NT2/D1 (cell line): ENCODE data around the gene FAM13B.

Experiments
- DNase-seq: peaks from one replicate; pipeline ENCODE4 v3.0.0-alpha.2; 2011; ENCODE audit warnings: low read depth, low spot score
- H3K27me3 ChIP-seq: 2 replicates; pipeline ENCODE4 v1.6.0; 2011; ENCODE audit warnings: mild to moderate bottlenecking; ENCODE audit not compliant: insufficient read length, insufficient read depth
- H3K36me3 ChIP-seq: 2 replicates; pipeline ENCODE4 v1.6.1; 2011; ENCODE audit warnings: mild to moderate bottlenecking, low read length, mixed read lengths; ENCODE audit not compliant: insufficient read depth, insufficient read length
- H3K4me1 ChIP-seq: 2 replicates; pipeline ENCODE4 v1.5.1; 2011; ENCODE audit not compliant: insufficient read depth, insufficient read length
- H3K4me3 ChIP-seq: 2 replicates; pipeline ENCODE4 v1.5.1; 2011; ENCODE audit warnings: low read depth; ENCODE audit not compliant: insufficient read length
- H3K9ac ChIP-seq: 2 replicates; pipeline ENCODE4 v1.6.0; 2011; ENCODE audit warnings: low read depth; ENCODE audit not compliant: insufficient read length
- H3K9me3 ChIP-seq: 2 replicates; pipeline ENCODE4 v1.5.1; 2011; ENCODE audit warnings: mild to moderate bottlenecking, low read length; ENCODE audit not compliant: insufficient read depth
- SUZ12 ChIP-seq: IDR thresholded peaks from 2 replicates; pipeline ENCODE4 v1.6.1; 2011; ENCODE audit not compliant: insufficient read length, insufficient read depth; ENCODE audit errors: extremely low read depth
- YY1 ChIP-seq: IDR thresholded peaks from 2 replicates; pipeline ENCODE4 v1.6.1; 2011; ENCODE audit not compliant: insufficient read length, insufficient read depth
- ZNF274 ChIP-seq: IDR thresholded peaks from 2 replicates; pipeline ENCODE4 v1.6.1; 2011; ENCODE audit warnings: mild to moderate bottlenecking, low read depth, low read length

Gene FAM13B

GRCh38 chr5:137921931-137922330, 110.9 kb downstream of the FAM13B start:
- H3K4me1 ChIP-seq = no peaks in the 10 kb centered on the region
- DNase-seq = no peak

GRCh38 chr5:137916923-137917322, 116.0 kb downstream of the FAM13B start:
- Histone ChIP-seq H3K9ac (no peak overlapping the region), H3K27me3 (no peaks in the 10 kb centered on the region), H3K36me3 (no peaks in the 10 kb centered on the region), H3K9me3 (0 out of 2 replicates have a peak, but pooled peaks cover 8% of the 10 kb centered on the region), H3K4me3 (no peak overlapping the region), H3K4me1 (no peaks in the 10 kb centered on the region)
- TF ChIP-seq ZNF274 = no peak
- no peak for TF ChIP-seq SUZ12
- no peak for TF ChIP-seq YY1
- DNase-seq = no peak

More at GRCh38 chr5:137921931-137922330, 110.9 kb downstream of the FAM13B start:
- H3K4me3 ChIP-seq = no peak overlapping the region
- no peaks in the 10 kb centered on the region for H3K36me3 ChIP-seq
- no peak overlapping the region for H3K9ac ChIP-seq
- H3K27me3 ChIP-seq = no peaks in the 10 kb centered on the region
- H3K9me3 ChIP-seq = no peaks in the 10 kb centered on the region
- TF ChIP-seq YY1 (no peak), SUZ12 (no peak), ZNF274 (no peak)

- H3K4me3 ChIP-seq = no peak overlapping the region
- no peak overlapping the region for H3K9ac ChIP-seq
- TF ChIP-seq YY1 (no peak), SUZ12 (no peak), ZNF274 (no peak)
- no peaks in the 10 kb centered on the region for H3K4me1 ChIP-seq
- H3K27me3 ChIP-seq = no peaks in the 10 kb centered on the region
- H3K36me3 ChIP-seq = no peaks in the 10 kb centered on the region
- DNase-seq = no peak
- 0 out of 2 replicates have a peak, but pooled peaks cover 8% of the 10 kb centered on the region for H3K9me3 ChIP-seq
These were observed 118.1 kb downstream of the FAM13B start for GRCh38 chr5:137914758-137915157.

GRCh38 chr5:137902408-137903133, 130.3 kb downstream of the FAM13B start:
- Histone ChIP-seq H3K4me3 (no peak overlapping the region), H3K27me3 (no peaks in the 10 kb centered on the region), H3K4me1 (no peaks in the 10 kb centered on the region), H3K36me3 (no peaks in the 10 kb centered on the region), H3K9ac (no peak overlapping the region), H3K9me3 (no peaks in the 10 kb centered on the region)
- no peak for DNase-seq
- TF ChIP-seq ZNF274 (no peak), YY1 (no peak), SUZ12 (no peak)

- Histone ChIP-seq H3K4me3 (no peak overlapping the region), H3K9me3 (no peaks in the 10 kb centered on the region), H3K36me3 (no peaks in the 10 kb centered on the region), H3K27me3 (no peaks in the 10 kb centered on the region), H3K4me1 (no peaks in the 10 kb centered on the region), H3K9ac (no peak overlapping the region)
- DNase-seq = no peak
- no peak for TF ChIP-seq SUZ12
- no peak for TF ChIP-seq ZNF274
- no peak for TF ChIP-seq YY1
These were observed 131.7 kb downstream of the FAM13B start for GRCh38 chr5:137901011-137901817.

GRCh38 chr5:137899493-137899892, 133.4 kb downstream of the FAM13B start:
- no peak overlapping the region for H3K9ac ChIP-seq
- H3K36me3 ChIP-seq = no peaks in the 10 kb centered on the region
- no peak for TF ChIP-seq ZNF274
- TF ChIP-seq YY1 = no peak
- no peak for TF ChIP-seq SUZ12
- H3K27me3 ChIP-seq = no peaks in the 10 kb centered on the region
- H3K4me3 ChIP-seq = no peak overlapping the region
- DNase-seq = no peak
- H3K4me1 ChIP-seq = no peaks in the 10 kb centered on the region
- H3K9me3 ChIP-seq = no peaks in the 10 kb centered on the region

GRCh38 chr5:137896560-137896959, 136.3 kb downstream of the FAM13B start:
- no peaks in the 10 kb centered on the region for H3K4me1 ChIP-seq
- H3K27me3 ChIP-seq = no peaks in the 10 kb centered on the region
- H3K9me3 ChIP-seq = no peaks in the 10 kb centered on the region
- H3K9ac ChIP-seq = no peak overlapping the region
- H3K4me3 ChIP-seq = no peak overlapping the region
- H3K36me3 ChIP-seq = no peaks in the 10 kb centered on the region
- no peak for TF ChIP-seq SUZ12
- TF ChIP-seq ZNF274 = no peak
- no peak for TF ChIP-seq YY1
- DNase-seq = no peak
